Measurements from ENCODE around the gene MYO16. TPM values are rescaled to one million over a fixed set of nuclear protein-coding genes. Genes with fewer than 3 reads are reported as not detected.

Gene MYO16
- total and polyA plus RNA-seq, 2 of the 4 experiments (the other 2 are of a cell fraction) = under 0.01 to 0.03 TPM

- no peak for ATAC-seq (ENCODE audit: low read depth)
- H4K91ac ChIP-seq (ENCODE audit: insufficient read depth, low read depth, low read length) = no peak overlapping the region
- no peak overlapping the region for H3K9ac ChIP-seq (ENCODE audit: low read depth, low read length)
- H3K27me3 ChIP-seq (ENCODE audit: control insufficient read depth, insufficient read depth, low read length) = peaks cover 3% of the 10 kb centered on the region; the same call in 1 of the 2 replicates
- no peaks in the 10 kb centered on the region for H3K9me3 ChIP-seq (ENCODE audit: control insufficient read depth, insufficient read depth, low read length)
- CTCF ChIA-PET = no interaction called here
- no peaks in the 10 kb centered on the region for H3K79me1 ChIP-seq (ENCODE audit: low read depth in 1 of 2, low read length in 2 of 2)
- H2BK5ac ChIP-seq (ENCODE audit: low read depth, low read length, poor library complexity, severe bottlenecking) = no peak overlapping the region
- no peak for DNase-seq
- no peak overlapping the region for H4K8ac ChIP-seq (ENCODE audit: low read depth in 2 of 2, low read length in 2 of 2)
- dilution Hi-C loops (cut with HindIII; ENCODE audit: low sequenced_read_pairs, unreplicated experiment) = no loop called here
- no peak overlapping the region for H3K14ac ChIP-seq (replicated peaks; ENCODE audit: low read depth, low read length)
- H3K18ac ChIP-seq (ENCODE audit: low read depth, low read length) = no peak overlapping the region
- no peak overlapping the region for H4K5ac ChIP-seq (ENCODE audit: low read depth, low read length)
- POLR2A ChIA-PET (ENCODE audit: unreplicated experiment) = no interaction called here
- no peaks in the 10 kb centered on the region for H4K20me1 ChIP-seq (ENCODE audit: insufficient read depth, low read length)
- no peaks in the 10 kb centered on the region for H3K9me1 ChIP-seq (ENCODE audit: insufficient read depth, low read length)
- H3K23ac ChIP-seq (ENCODE audit: low read depth, low read length) = no peak overlapping the region; the same call in 1 of the 2 replicates
- in situ Hi-C loops (cut with MboI; ENCODE audit: low sequenced_read_pairs) = no loop called here
- 0 out of 3 replicates have a peak overlapping the region, but pooled peaks have one; percentile 28 for H2BK15ac ChIP-seq (ENCODE audit: low read depth, low read length)
- H3K4ac ChIP-seq (ENCODE audit: low read depth, low read length) = no peak overlapping the region
- no peak overlapping the region for H2AK5ac ChIP-seq (ENCODE audit: low read depth, low read length)
- no peak overlapping the region for H3K4me3 ChIP-seq (ENCODE audit: insufficient read depth, low read depth, low read length)
- 100% methylated on average over 3 of the region's 7 CpGs; no CpG with 5 or more reads in 1 of the 2 experiments for WGBS, 2 experiments (ENCODE audit: extremely low coverage in 2 of 2, insufficient read length in 1 of 2)
- no peak overlapping the region for H2BK120ac ChIP-seq (ENCODE audit: low read depth, low read length)
- TF ChIP-seq SMC3 (IDR thresholded peaks at IDR 0.05; ENCODE audit: low read depth, low read length) (no peak), NFE2L2 (IDR thresholded peaks at IDR 0.05; ENCODE audit: low read depth, low read length) (no peak), RCOR1 (IDR thresholded peaks at IDR 0.05; ENCODE audit: insufficient replicate concordance, low read length) (no peak)
- TF ChIP-seq, protein P1, sequence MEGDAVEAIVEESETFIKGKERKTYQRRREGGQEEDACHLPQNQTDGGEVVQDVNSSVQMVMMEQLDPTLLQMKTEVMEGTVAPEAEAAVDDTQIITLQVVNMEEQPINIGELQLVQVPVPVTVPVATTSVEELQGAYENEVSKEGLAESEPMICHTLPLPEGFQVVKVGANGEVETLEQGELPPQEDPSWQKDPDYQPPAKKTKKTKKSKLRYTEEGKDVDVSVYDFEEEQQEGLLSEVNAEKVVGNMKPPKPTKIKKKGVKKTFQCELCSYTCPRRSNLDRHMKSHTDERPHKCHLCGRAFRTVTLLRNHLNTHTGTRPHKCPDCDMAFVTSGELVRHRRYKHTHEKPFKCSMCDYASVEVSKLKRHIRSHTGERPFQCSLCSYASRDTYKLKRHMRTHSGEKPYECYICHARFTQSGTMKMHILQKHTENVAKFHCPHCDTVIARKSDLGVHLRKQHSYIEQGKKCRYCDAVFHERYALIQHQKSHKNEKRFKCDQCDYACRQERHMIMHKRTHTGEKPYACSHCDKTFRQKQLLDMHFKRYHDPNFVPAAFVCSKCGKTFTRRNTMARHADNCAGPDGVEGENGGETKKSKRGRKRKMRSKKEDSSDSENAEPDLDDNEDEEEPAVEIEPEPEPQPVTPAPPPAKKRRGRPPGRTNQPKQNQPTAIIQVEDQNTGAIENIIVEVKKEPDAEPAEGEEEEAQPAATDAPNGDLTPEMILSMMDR (conservative IDR thresholded peaks at IDR 0.05; ENCODE audit: low read depth, low read length) = no peak
- BruUV-seq (replicated peaks) = no TSS peak
- no peak overlapping the region for H2AFZ ChIP-seq (replicated peaks; ENCODE audit: low read length, poor library complexity)
- H2AK9ac ChIP-seq (replicated peaks; ENCODE audit: low read depth, low read length, poor library complexity) = peak overlapping the region; percentile 55
- intact Hi-C loops (cut with micrococcal nuclease) = no loop called here
- peak overlapping the region; percentile 19; the same call in 1 of the 2 replicates for H2BK20ac ChIP-seq (ENCODE audit: low read depth, low read length)
- H3K56ac ChIP-seq (ENCODE audit: extremely low read depth, insufficient read depth, low read length) = no peak overlapping the region
- no peaks in the 10 kb centered on the region for H3K36me3 ChIP-seq (ENCODE audit: control insufficient read depth, insufficient read depth, low read length)
- no peak overlapping the region for H3K27ac ChIP-seq (ENCODE audit: insufficient read depth, low read length)
- no peak overlapping the region for H3K4me2 ChIP-seq (ENCODE audit: low read depth, low read length)
- H3K4me1 ChIP-seq (ENCODE audit: control insufficient read depth, insufficient read depth, low read length) = no peaks in the 10 kb centered on the region; the same call in 1 of the 2 replicates
Observed at GRCh38 chr13:108984251-108984920, 355.0 kb downstream of the MYO16 start.
